Ecto neural progenitor cell (in vitro differentiated cells): Measurements from ENCODE around the gene MESP2.

Source experiments
- DNase-seq: peaks from one replicate; pipeline ENCODE4 v3.0.0-alpha.2; 2018; ENCODE audit warnings: low spot score

Gene MESP2

GRCh38 chr15:89776274-89777072, at the start of gene MESP2:
Gene MESP2, plus strand, starts transcription at chr15:89776332. Its CDS starts 26 bp downstream, at chr15:89776358.
- DNase-seq = peak; percentile 95

GRCh38 chr15:89728254-89728653, 47.9 kb upstream of the MESP2 start:
- DNase-seq = no peak

- DNase-seq = no peak
Measured at GRCh38 chr15:89731275-89731674, 44.9 kb upstream of the MESP2 start.

- no peak for DNase-seq
Measured at GRCh38 chr15:89732451-89733172, 43.5 kb upstream of the MESP2 start.

GRCh38 chr15:89735773-89736172, 40.4 kb upstream of the MESP2 start:
- no peak for DNase-seq

GRCh38 chr15:89740137-89740536, 36.0 kb upstream of the MESP2 start:
- DNase-seq = peak; percentile 62

GRCh38 chr15:89743011-89743410, 33.1 kb upstream of the MESP2 start:
- no peak for DNase-seq

GRCh38 chr15:89743594-89743993, 32.5 kb upstream of the MESP2 start:
- DNase-seq = no peak

- no peak for DNase-seq
Measured at GRCh38 chr15:89745131-89745530, 31.0 kb upstream of the MESP2 start.

- DNase-seq = no peak
Measured at GRCh38 chr15:89745768-89746167, 30.4 kb upstream of the MESP2 start.

- no peak for DNase-seq
Measured at GRCh38 chr15:89746386-89746780, 29.7 kb upstream of the MESP2 start.

GRCh38 chr15:89747708-89748682, 28.1 kb upstream of the MESP2 start:
- no peak for DNase-seq

GRCh38 chr15:89749054-89749453, 27.1 kb upstream of the MESP2 start:
- DNase-seq = no peak

GRCh38 chr15:89749526-89749925, 26.6 kb upstream of the MESP2 start:
- DNase-seq = no peak

GRCh38 chr15:89749951-89750559, 26.1 kb upstream of the MESP2 start:
- DNase-seq = no peak

- DNase-seq = peak; percentile 97
Measured at GRCh38 chr15:89750560-89751542, 25.3 kb upstream of the MESP2 start, which contains the start of gene MESP1. Gene MESP1, minus strand, starts transcription at chr15:89751249. Its CDS starts 18 bp downstream, at chr15:89751231.

- DNase-seq = no peak
Measured at GRCh38 chr15:89751748-89752147, 24.4 kb upstream of the MESP2 start.

GRCh38 chr15:89753855-89754254, 22.3 kb upstream of the MESP2 start:
- DNase-seq = no peak

- DNase-seq = no peak
Measured at GRCh38 chr15:89754361-89755154, 21.6 kb upstream of the MESP2 start.

- DNase-seq = no peak
Measured at GRCh38 chr15:89755701-89756100, 20.4 kb upstream of the MESP2 start.
